Raji (cell line): ENCODE data around the gene PPP1R37.

Source experiments
- POLR2A ChIP-seq: IDR thresholded peaks from 2 replicates; pipeline ENCODE4 v1.6.1; 2011; ENCODE audit warnings: low read depth, low read length, control low read depth; ENCODE audit not compliant: insufficient read depth

Gene PPP1R37

GRCh38 chr19:45158503-45159209 is 65.7 kb downstream of the PPP1R37 start:
- no peak for TF ChIP-seq POLR2A

DNA sequence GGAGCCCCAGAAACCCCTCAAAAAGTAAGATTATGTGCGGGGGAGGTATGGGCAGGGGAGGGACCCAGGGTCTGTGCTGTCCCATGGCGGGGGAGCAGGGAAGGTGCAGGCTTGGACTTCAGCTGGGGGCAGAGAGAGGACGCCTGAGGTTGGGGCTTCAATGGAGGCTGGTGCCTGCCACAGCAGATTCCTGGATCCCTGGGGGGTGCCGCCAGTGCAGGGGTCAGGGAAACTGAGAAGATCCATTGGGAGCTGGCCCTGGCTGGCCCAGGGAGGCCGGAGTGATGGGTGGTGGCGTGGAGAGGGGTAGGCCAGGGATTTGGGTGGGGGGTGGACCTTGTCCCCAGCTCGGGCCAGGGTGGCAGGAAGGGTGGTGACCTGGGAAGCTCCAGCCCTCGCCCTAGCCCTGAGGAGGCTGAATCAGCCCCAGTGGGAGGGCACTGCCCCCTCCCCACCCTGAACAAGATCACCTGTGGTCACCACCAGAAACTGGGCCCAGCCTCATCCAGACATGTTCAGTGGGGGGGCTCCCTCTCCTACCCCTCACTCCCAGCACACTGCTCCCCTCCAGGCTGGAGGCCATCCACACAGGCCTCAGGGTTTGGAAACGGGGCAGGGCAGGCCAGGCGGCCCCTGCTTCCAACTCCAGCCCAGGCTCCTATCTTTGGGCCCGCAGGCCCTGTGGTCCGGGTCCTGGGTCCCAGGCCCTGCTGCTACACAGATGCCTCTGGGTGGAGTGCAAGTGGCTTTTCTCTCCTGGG is 66.4 kb downstream of the PPP1R37 start:
- TF ChIP-seq POLR2A: no peak

DNA sequence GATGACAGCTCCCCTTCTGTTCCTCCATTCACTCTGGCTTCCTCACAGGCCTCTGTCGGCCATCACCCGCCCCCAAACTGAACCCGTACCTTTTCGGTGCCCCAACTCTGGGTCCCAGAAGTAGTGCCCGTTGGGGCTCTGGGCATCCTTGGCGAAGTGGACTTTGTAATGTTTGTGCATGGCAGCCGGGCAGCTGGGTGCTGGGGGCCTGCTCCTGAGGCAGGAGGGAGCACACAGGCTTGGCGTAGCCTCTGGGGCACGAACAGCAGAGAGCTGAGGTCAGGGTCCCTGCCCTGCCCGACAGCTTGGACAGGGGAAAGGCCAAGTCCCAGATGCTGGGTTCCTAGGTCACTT is 67.0 kb downstream of the PPP1R37 start:
- TF ChIP-seq POLR2A: no peak

GRCh38 chr19:45160870-45161737 is 68.1 kb downstream of the PPP1R37 start, which contains the start of gene NKPD1:
Gene NKPD1, minus strand, starts transcription at chr19:45160982. Its CDS starts 832 bp downstream, at chr19:45160150.
- no peak for TF ChIP-seq POLR2A

GRCh38 chr19:45161738-45162607 is 69.0 kb downstream of the PPP1R37 start:
- no peak for TF ChIP-seq POLR2A

DNA sequence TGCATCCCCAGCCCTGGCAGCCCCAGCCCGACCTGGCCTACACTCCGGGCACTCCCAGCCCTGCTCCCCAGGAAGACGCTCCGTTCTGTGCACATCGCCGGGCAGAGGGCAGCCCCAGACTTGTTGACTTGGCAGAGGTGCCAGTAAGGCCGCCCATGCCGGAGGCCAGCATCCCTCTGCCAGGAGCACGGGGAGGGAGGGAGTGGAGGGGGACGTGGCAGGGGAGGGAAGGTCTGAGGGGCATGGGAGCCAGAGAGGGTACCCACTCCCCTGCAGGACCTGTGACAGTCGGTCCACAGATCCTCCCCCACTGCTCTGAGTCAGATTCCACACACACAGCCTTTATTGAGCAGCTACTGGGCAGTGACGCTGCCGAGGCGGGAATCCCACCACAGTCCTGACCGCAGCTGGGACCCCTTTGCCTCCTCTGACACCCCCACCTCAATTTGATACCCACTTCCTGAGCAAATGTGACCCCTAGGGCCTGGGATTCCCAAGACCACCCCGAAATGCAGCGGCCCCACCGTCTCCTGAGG is 69.7 kb downstream of the PPP1R37 start:
- no peak for TF ChIP-seq POLR2A

DNA sequence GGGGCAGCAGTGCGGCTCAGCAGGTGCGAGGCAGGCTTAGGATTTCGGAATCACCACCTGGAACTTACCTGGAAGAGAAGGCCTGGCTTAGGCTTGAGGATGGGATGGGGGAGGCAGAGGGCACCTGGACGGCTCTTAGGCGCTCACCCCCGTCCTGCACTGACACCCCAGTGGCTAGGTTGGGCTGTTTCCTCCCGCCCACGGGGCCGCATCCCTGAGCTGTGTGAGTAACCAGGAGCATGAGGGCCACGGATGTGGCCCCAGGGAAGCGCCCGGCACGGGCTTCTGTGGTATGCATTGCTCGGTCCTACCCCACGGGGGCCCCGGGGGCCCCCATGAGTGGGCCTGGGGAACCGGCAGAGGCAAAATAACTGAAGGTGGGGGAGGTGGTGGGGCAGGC is 70.2 kb downstream of the PPP1R37 start:
- no peak for TF ChIP-seq POLR2A

DNA sequence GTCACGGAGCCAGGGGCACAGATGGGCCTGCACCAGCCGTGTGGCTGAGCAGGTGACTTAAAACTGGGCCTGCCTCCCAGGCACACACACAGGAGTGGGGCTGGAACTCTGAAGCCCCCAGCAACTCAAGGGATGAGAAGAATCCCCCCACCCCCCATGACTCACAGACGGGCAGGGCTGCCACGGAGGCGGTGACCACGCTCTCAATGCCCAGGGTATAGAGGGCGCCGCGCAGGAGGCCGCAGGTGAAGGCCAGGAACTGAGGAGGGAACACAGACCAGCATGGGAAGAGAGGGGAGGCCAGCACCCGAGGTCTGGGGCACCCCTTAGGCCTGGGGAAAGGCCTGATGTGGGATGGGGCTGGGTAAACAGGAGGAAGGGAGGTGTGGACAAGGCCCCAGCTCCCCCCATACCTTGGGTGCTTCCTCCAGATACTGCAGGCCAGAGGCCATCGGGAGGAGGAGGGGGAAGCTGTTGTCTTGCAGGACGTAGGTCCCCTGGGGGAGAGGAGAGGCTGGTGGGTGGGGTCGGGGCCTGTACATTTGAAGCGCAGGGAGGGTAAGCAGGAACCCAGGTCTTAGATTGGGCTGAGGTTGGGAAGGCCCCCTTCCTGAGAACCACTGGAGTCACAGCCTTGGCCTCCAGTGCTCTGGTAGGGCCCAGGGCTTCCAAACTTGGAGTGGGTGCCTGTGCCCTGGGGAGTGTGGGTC is 70.9 kb downstream of the PPP1R37 start:
- TF ChIP-seq POLR2A: no peak

- TF ChIP-seq POLR2A: 0 out of 2 replicates have a peak, but pooled peaks have one; percentile 17
Measured at GRCh38 chr19:45164577-45165335, 71.8 kb downstream of the PPP1R37 start.

DNA sequence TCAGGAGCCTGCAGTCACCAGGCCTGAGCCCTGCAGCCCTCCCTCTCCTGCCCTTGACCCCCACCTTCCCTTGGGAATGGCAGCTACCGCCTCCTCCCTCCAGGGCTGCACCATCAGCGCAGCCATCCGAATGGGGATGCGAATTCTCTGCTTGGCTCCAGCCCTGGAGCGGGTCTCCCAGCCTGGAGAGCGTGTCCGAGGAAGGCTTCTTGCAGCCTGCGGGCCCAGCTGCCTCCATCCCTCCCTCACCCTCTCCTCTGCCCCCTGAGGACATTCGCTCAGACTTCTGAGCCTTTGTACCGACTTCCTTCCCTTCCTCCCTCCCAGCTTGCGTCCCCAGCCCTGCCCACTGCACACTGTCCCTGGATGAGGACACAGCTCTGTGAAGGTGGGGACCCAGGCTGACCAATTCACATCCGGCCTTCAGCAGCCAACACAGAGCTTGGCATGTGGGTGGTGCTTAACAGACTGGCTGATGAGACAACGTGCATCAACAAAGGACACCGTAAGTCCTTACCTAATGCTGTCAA is 73.8 kb downstream of the PPP1R37 start:
- TF ChIP-seq POLR2A: no peak

DNA sequence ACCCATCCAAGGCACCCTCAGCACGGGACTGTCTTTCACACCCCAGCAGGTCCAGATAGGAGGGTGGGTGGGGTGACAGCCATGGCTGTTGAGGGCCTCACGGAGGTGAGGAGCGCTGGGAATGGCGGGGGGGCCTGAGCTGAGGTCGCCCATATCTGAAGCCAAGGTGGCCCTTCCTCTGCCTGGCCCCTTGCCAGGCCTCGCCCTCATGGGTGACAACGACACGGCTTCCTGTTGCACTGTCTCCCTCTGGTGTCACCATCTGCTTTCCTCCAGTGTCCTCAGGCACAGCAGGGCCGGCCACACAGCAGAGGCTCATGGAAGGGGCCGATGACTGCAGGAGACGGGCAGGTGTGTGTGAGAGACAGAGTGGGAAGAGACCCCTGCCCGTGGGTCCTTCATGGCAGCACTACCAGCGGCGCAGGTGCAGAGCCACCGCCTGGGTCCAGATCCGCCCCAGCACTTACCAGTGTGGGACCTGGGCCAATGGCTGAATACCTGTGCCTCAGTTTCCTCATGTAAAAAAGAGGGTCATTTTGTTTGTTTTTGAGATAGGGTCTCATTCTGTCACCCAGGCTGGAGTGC is 75.9 kb downstream of the PPP1R37 start:
- no peak for TF ChIP-seq POLR2A

DNA sequence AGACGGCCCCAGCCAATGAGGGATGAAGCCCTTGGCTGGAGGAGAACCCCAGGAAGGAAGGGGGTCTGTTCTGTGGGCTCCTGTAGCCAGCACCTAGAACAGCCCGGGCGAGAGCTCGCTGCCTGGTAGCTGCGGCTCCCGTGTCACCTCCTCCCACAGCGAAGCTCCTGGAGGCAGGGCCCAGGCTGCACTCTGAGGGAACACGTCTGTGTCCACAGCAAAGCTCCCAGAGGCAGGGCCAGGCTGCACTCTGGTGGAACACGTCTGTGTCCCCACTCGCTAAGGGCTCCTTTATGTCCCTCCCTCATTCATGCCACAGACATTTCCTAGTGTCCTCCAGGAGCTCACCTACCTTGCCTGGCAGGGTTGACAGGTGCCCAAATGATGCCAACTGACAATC is 76.6 kb downstream of the PPP1R37 start:
- no peak for TF ChIP-seq POLR2A
